HG03575 (cell line): ENCODE results near the gene LRP8.

Source experiments
- ATAC-seq: cut with Tn5 transposase; IDR thresholded peaks from one replicate; pipeline ENCODE4 v1.9.1; 2021; ENCODE audit not compliant: unreplicated experiment, insufficient number of reproducible peaks, low FRiP score; ENCODE audit errors: extremely low read depth

LRP8 gene

GRCh38 chr1:53276153-53276901, 51.5 kb downstream of the LRP8 start:
- ATAC-seq: no peak

- ATAC-seq: no peak
Measured at GRCh38 chr1:53275566-53275965, 52.3 kb downstream of the LRP8 start.

GRCh38 chr1:53274541-53275185, 53.2 kb downstream of the LRP8 start:
- no peak for ATAC-seq

- no peak for ATAC-seq
Measured at GRCh38 chr1:53274026-53274425, 53.8 kb downstream of the LRP8 start.

- no peak for ATAC-seq
Measured at GRCh38 chr1:53273526-53273925, 54.3 kb downstream of the LRP8 start.

GRCh38 chr1:53272349-53272748, 55.5 kb downstream of the LRP8 start:
- no peak for ATAC-seq

GRCh38 chr1:53271446-53272090, 56.3 kb downstream of the LRP8 start:
- ATAC-seq: no peak

GRCh38 chr1:53270873-53271272, 57.0 kb downstream of the LRP8 start:
- ATAC-seq: no peak

- no peak for ATAC-seq
Measured at GRCh38 chr1:53270107-53270506, 57.8 kb downstream of the LRP8 start.

GRCh38 chr1:53267761-53268160, 60.1 kb downstream of the LRP8 start:
- no peak for ATAC-seq

GRCh38 chr1:53266038-53266437, 61.8 kb downstream of the LRP8 start:
- no peak for ATAC-seq

- no peak for ATAC-seq
Measured at GRCh38 chr1:53265581-53265980, 62.3 kb downstream of the LRP8 start.

- ATAC-seq: no peak
Measured at GRCh38 chr1:53264048-53264447, 63.8 kb downstream of the LRP8 start.

GRCh38 chr1:53262000-53262399, 65.9 kb downstream of the LRP8 start:
- no peak for ATAC-seq

- no peak for ATAC-seq
Measured at GRCh38 chr1:53260631-53261247, 67.1 kb downstream of the LRP8 start.

- no peak for ATAC-seq
Measured at GRCh38 chr1:53259932-53260331, 67.9 kb downstream of the LRP8 start.

GRCh38 chr1:53258216-53258615, 69.7 kb downstream of the LRP8 start:
- no peak for ATAC-seq

- no peak for ATAC-seq
Measured at GRCh38 chr1:53257454-53258081, 70.3 kb downstream of the LRP8 start.
